D721Med (cell line): Measurements from ENCODE around the gene MYO9A.
A peak's percentile ranks its signal among the peaks of the same experiment; 100 is the strongest.

Experiments
- DNase-seq: peaks from one replicate; pipeline ENCODE4 v3.0.0; 2011; ENCODE audit warnings: low spot score; ENCODE audit not compliant: insufficient read length
- FAIRE-seq: peaks from 2 replicates; lab custom pipeline; 2011; peaks lifted over from hg19 to GRCh38; lab: Jason Lieb, UNC
- CTCF ChIP-seq: IDR thresholded peaks from 2 replicates; pipeline ENCODE4 v1.5.1; 2012; ENCODE audit warnings: mild to moderate bottlenecking, control low read depth; ENCODE audit not compliant: insufficient read depth; ENCODE audit errors: missing control alignments

MYO9A gene

GRCh38 chr15:71970435-71970834 is 147.5 kb downstream of the MYO9A start:
- no peak for FAIRE-seq
- no peak for TF ChIP-seq CTCF
- no peak for DNase-seq

GRCh38 chr15:71962537-71962936 is 155.4 kb downstream of the MYO9A start:
- no peak for TF ChIP-seq CTCF
- DNase-seq, result no peak
- no peak for FAIRE-seq

GRCh38 chr15:71957026-71957425 is 160.9 kb downstream of the MYO9A start:
- FAIRE-seq, result no peak
- TF ChIP-seq CTCF, result no peak
- DNase-seq, result no peak

GRCh38 chr15:71951134-71951533 is 166.8 kb downstream of the MYO9A start:
- no peak for DNase-seq

GRCh38 chr15:71945012-71945411 is 172.9 kb downstream of the MYO9A start:
- DNase-seq, result no peak
- FAIRE-seq, result no peak
- TF ChIP-seq CTCF, result no peak

More at GRCh38 chr15:71951134-71951533, 166.8 kb downstream of the MYO9A start:
- no peak for TF ChIP-seq CTCF
- FAIRE-seq, result no peak

GRCh38 chr15:71943806-71944205 is 174.1 kb downstream of the MYO9A start:
- DNase-seq (no peak), FAIRE-seq (peak; percentile 46)
- no peak for TF ChIP-seq CTCF

GRCh38 chr15:71939981-71940588 is 177.9 kb downstream of the MYO9A start:
- DNase-seq, result no peak
- FAIRE-seq, result no peak
- TF ChIP-seq CTCF, result no peak
